ENCODE measurements around the gene PCK1. TPM values are rescaled to one million over a fixed set of nuclear protein-coding genes. Genes with fewer than 3 reads are reported as not detected.

Gene PCK1
- total and polyA plus RNA-seq, 2 of the 13 experiments (the other 11 are each of a cell fraction or from before 2014, with no cell fraction given) = 6.5 to 12.6 TPM

- no peak for TF ChIP-seq ZNF275 (CRISPR knock-in tag; IDR thresholded peaks at IDR 0.05; ENCODE audit: borderline replicate concordance)
- peak; percentile 58; the same call in 1 of the 2 replicates for TF ChIP-seq UBTF (CRISPR knock-in tag; IDR thresholded peaks at IDR 0.05)
- 0 out of 2 replicates have a peak, but pooled peaks have one; percentile 42 for TF ChIP-seq SNAPC5 (CRISPR knock-in tag; IDR thresholded peaks at IDR 0.05; ENCODE audit: borderline replicate concordance)
- TF ChIP-seq SRF (IDR thresholded peaks at IDR 0.05; ENCODE audit: low read depth, low read length) = no peak
- no peak for TF ChIP-seq ARNT2 (CRISPR knock-in tag; IDR thresholded peaks at IDR 0.05; ENCODE audit: low read depth)
- 0 out of 2 replicates have a peak, but pooled peaks have one; percentile 32 for TF ChIP-seq ATF6 (CRISPR knock-in tag; conservative IDR thresholded peaks at IDR 0.05)
- peak; percentile 28 for TF ChIP-seq XRCC5 (optimal IDR thresholded peaks at IDR 0.05; ENCODE audit: low read length)
- no peak for TF ChIP-seq PHF5A (CRISPR knock-in tag; IDR thresholded peaks at IDR 0.05; ENCODE audit: low read depth, unreplicated experiment)
- TF ChIP-seq ZNF18 (CRISPR knock-in tag; IDR thresholded peaks at IDR 0.05; ENCODE audit: insufficient replicate concordance) = no peak
- TF ChIP-seq PTBP1 (IDR thresholded peaks at IDR 0.05; ENCODE audit: low read depth, low read length, poor library complexity, severe bottlenecking) = no peak
- TF ChIP-seq SAP130 (CRISPR knock-in tag; IDR thresholded peaks at IDR 0.05; ENCODE audit: low read depth) = peak; percentile 76
- peak; percentile 68 for TF ChIP-seq DRAP1 (CRISPR knock-in tag; IDR thresholded peaks at IDR 0.05)
- TF ChIP-seq SNAPC4 (CRISPR knock-in tag; IDR thresholded peaks at IDR 0.05) = no peak
These were observed 29.0 kb downstream of the PCK1 start (continued) for GRCh38 chr20:57589728-57590484.
